Activated naive CD8-positive, alpha-beta T cell treated with anti-CD3 and anti-CD28 coated beads, Interleukin-2, amount 10 ng/mL, durations not matched to agents 7 days and 5 days (primary cell): ENCODE measurements around the gene HNRNPA2B1. TPM values are rescaled to one million over a fixed set of nuclear protein-coding genes. Genes with fewer than 3 reads are reported as not detected.
A peak's percentile ranks its signal among the peaks of the same experiment; 100 is the strongest.
"Not testable (repeated sequence)": the region's sequence is repeated elsewhere in the genome, so short reads cannot be mapped to it uniquely, and the experiment has no call there.

Source experiments
- ATAC-seq: fragments of 150-1000 bp; cut with Tn5 transposase; one replicate; pipeline ENCODE4 v1.10.0; 2021; ENCODE audit warnings: low read depth, moderate library complexity
- POLR2A ChIA-PET: fragments of 350-600 bp; sonication (Branson Sonifier 250); formaldehyde crosslinking; loops from one replicate; lab custom pipeline; 2021; ENCODE audit warnings: antibody characterized with exemption; lab: Charles Lee
- DNase-seq: peaks from one replicate; pipeline ENCODE4 v3.0.0; 2021
- H3K27ac Mint-ChIP-seq: one replicate; pipeline ENCODE4 v1.8.0; 2022; ENCODE audit warnings: mild to moderate bottlenecking, mixed read lengths
- H3K27me3 Mint-ChIP-seq: one replicate; pipeline ENCODE4 v1.8.0; 2022; ENCODE audit warnings: mild to moderate bottlenecking, moderate library complexity, mixed read lengths
- H3K36me3 Mint-ChIP-seq: one replicate; pipeline ENCODE4 v1.8.0; 2021; ENCODE audit warnings: mild to moderate bottlenecking, mixed read lengths
- H3K4me1 Mint-ChIP-seq: one replicate; pipeline ENCODE4 v1.8.0; 2021; ENCODE audit warnings: mixed read lengths
- H3K4me3 Mint-ChIP-seq: one replicate; pipeline ENCODE4 v1.8.0; 2022; ENCODE audit warnings: mild to moderate bottlenecking, moderate library complexity, mixed read lengths
- H3K9me3 Mint-ChIP-seq: one replicate; pipeline ENCODE4 v1.8.0; 2021; ENCODE audit warnings: mixed read lengths
- total RNA-seq, 2 experiments: library from RNA; stranded (reverse); gene quantifications; one replicate each; pipeline ENCODE4 v1.2.3, GENCODE V29; 2021

HNRNPA2B1 gene
- total RNA-seq, 2 experiments from 2014 or later = 653 to 667 TPM

- Mint-ChIP-seq H3K27me3 (no peaks in the 10 kb centered on the region), H3K9me3 (no peaks in the 10 kb centered on the region), H3K4me3 (peak overlapping the region; percentile 28), H3K4me1 (peaks cover 51% of the 10 kb centered on the region), H3K36me3 (peaks cover 35% of the 10 kb centered on the region), H3K27ac (peak overlapping the region; percentile 73)
- DNase-seq (no peak), ATAC-seq (no peak)
- POLR2A ChIA-PET = interaction anchor here (0.6 to 5.9 kb wide), 6 partner anchors 8 to 94 kb away, joined by 3 to 107 read pairs (median 8); partner anchors contain the start of genes CBX3, HNRNPA2B1 and NFE2L3
These were observed 13.9 kb downstream of the HNRNPA2B1 start for GRCh38 chr7:26186364-26187311.

DNA sequence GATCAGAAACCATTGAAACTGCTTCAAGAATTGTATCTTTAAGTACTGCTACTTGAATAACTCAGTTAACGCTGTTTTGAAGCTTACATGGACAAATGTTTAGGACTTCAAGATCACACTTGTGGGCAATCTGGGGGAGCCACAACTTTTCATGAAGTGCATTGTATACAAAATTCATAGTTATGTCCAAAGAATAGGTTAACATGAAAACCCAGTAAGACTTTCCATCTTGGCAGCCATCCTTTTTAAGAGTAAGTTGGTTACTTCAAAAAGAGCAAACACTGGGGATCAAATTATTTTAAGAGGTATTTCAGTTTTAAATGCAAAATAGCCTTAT lies 14.7 kb downstream of the HNRNPA2B1 start:
- no peak for ATAC-seq
- H3K4me3 Mint-ChIP-seq = peak overlapping the region; percentile 33

DNA sequence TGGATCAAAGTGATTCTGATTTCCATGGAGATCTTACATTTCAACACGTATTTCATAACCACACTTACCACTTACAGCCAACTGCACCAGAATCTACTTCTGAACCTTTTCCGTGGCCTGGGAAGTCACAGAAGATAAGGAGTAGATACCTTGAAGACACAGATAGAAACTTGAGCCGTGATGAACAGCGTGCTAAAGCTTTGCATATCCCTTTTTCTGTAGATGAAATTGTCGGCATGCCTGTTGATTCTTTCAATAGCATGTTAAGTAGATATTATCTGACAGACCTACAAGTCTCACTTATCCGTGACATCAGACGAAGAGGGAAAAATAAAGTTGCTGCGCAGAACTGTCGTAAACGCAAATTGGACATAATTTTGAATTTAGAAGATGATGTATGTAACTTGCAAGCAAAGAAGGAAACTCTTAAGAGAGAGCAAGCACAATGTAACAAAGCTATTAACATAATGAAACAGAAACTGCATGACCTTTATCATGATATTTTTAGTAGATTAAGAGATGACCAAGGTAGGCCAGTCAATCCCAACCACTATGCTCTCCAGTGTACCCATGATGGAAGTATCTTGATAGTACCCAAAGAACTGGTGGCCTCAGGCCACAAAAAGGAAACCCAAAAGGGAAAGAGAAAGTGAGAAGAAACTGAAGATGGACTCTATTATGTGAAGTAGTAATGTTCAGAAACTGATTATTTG lies 15.3 kb downstream of the HNRNPA2B1 start:
- Mint-ChIP-seq H3K36me3 (peaks cover 28% of the 10 kb centered on the region), H3K27ac (peak overlapping the region; percentile 81), H3K4me1 (peaks cover 42% of the 10 kb centered on the region), H3K27me3 (no peaks in the 10 kb centered on the region), H3K9me3 (no peaks in the 10 kb centered on the region), H3K4me3 (peak overlapping the region; percentile 33)
- ATAC-seq (peak; percentile 34), DNase-seq (no peak)
- POLR2A ChIA-PET = interaction anchor here (0.9 to 5.9 kb wide), 3 partner anchors 10 to 33 kb away, joined by 4 to 107 read pairs (median 9); partner anchors contain the start of genes CBX3, HNRNPA2B1 and NFE2L3

More for the DNA sequence above, 14.7 kb downstream of the HNRNPA2B1 start:
- no peak for DNase-seq
- H3K4me1 Mint-ChIP-seq = peaks cover 46% of the 10 kb centered on the region
- POLR2A ChIA-PET = interaction anchor here (0.9 to 5.9 kb wide), 3 partner anchors 9 to 34 kb away, joined by 4 to 107 read pairs (median 9); partner anchors contain the start of genes CBX3, HNRNPA2B1 and NFE2L3
- peak overlapping the region; percentile 81 for H3K27ac Mint-ChIP-seq
- peaks cover 33% of the 10 kb centered on the region for H3K36me3 Mint-ChIP-seq
- no peaks in the 10 kb centered on the region for H3K9me3 Mint-ChIP-seq
- no peaks in the 10 kb centered on the region for H3K27me3 Mint-ChIP-seq

DNA sequence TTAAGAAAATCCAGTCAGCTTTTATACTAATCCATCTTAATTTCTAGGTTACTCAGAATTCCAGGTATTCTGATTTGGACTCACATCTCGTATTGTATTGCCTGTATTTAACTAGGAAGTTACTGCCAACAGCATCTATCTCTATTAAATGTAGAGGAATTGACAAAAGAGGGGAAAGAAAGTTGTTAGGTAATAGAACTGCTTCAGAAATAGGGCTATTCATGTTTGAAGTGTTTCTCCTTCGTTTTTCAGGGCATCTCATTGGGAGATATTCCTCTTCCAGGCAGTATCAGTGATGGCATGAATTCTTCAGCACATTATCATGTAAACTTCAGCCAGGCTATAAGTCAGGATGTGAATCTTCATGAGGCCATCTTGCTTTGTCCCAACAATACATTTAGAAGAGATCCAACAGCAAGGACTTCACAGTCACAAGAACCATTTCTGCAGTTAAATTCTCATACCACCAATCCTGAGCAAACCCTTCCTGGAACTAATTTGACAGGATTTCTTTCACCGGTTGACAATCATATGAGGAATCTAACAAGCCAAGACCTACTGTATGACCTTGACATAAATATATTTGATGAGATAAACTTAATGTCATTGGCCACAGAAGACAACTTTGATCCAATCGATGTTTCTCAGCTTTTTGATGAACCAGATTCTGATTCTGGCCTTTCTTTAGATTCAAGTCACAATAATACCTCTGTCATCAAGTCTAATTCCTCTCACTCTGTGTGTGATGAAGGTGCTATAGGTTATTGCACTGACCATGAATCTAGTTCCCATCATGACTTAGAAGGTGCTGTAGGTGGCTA lies 16.1 kb downstream of the HNRNPA2B1 start:
- Mint-ChIP-seq H3K4me1 (peaks cover 38% of the 10 kb centered on the region), H3K36me3 (peaks cover 25% of the 10 kb centered on the region)
- ATAC-seq = not testable (repeated sequence)

GRCh38 chr7:26183545-26184280 lies 16.8 kb downstream of the HNRNPA2B1 start:
- no peak for DNase-seq
- POLR2A ChIA-PET = interaction anchor here (0.5 to 1.9 kb wide), 4 partner anchors 8 to 291 kb away, joined by 5 to 12 read pairs (median 7); partner anchors contain the start of gene NFE2L3
- Mint-ChIP-seq H3K4me1 (peaks cover 32% of the 10 kb centered on the region), H3K4me3 (no peak overlapping the region), H3K27ac (peak overlapping the region; percentile 49), H3K36me3 (peaks cover 19% of the 10 kb centered on the region), H3K9me3 (no peaks in the 10 kb centered on the region), H3K27me3 (no peaks in the 10 kb centered on the region)
- ATAC-seq = no peak

More for the DNA sequence above, 16.1 kb downstream of the HNRNPA2B1 start:
- not testable (repeated sequence) for H3K27me3 Mint-ChIP-seq, DNase-seq, H3K4me3 Mint-ChIP-seq, H3K9me3 Mint-ChIP-seq
- POLR2A ChIA-PET = interaction anchor here (0.8 to 5.9 kb wide), 4 partner anchors 8 to 32 kb away, joined by 5 to 107 read pairs (median 9); partner anchors contain the start of genes CBX3, HNRNPA2B1 and NFE2L3
- peak overlapping the region; percentile 81 for H3K27ac Mint-ChIP-seq

- Mint-ChIP-seq H3K4me1 (peaks cover 24% of the 10 kb centered on the region), H3K27ac (no peak overlapping the region), H3K9me3 (no peaks in the 10 kb centered on the region), H3K4me3 (no peak overlapping the region), H3K36me3 (peaks cover 15% of the 10 kb centered on the region), H3K27me3 (no peaks in the 10 kb centered on the region)
- ATAC-seq = no peak
- no peak for DNase-seq
- POLR2A ChIA-PET = interaction anchor here (1.4 to 4.1 kb wide), 7 partner anchors 9 to 31 kb away, joined by 3 to 17 read pairs (median 3); partner anchors contain the start of genes CBX3, HNRNPA2B1 and NFE2L3
These were observed 17.8 kb downstream of the HNRNPA2B1 start for GRCh38 chr7:26182706-26183105.

DNA sequence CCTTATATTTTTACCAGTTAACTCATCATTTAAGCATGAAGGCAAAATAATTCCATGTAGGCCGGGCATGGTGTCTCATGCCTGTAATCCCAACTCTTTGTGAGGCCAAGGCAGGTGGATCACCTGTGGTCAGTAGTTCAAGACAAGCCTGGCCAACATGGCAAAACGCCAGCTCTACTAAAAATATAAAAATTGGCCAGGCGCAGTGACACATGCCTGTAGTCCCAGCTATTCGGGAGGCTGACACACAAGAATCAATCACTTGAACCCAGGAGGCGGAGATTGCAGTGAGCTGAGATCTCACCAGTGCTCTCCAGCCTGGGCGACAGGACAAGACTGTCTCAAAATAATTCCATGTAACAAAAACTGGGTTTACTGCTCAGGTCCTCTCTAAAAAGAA lies 18.3 kb downstream of the HNRNPA2B1 start:
- DNase-seq (no peak), ATAC-seq (no peak)
- no peaks in the 10 kb centered on the region for H3K9me3 Mint-ChIP-seq
- no peak overlapping the region for H3K4me3 Mint-ChIP-seq
- H3K4me1 Mint-ChIP-seq = peaks cover 21% of the 10 kb centered on the region
- H3K27ac Mint-ChIP-seq = no peak overlapping the region
- POLR2A ChIA-PET = interaction anchor here (1.4 to 4.1 kb wide), 7 partner anchors 10 to 31 kb away, joined by 3 to 17 read pairs (median 3); partner anchors contain the start of genes CBX3, HNRNPA2B1 and NFE2L3
- H3K36me3 Mint-ChIP-seq = peaks cover 13% of the 10 kb centered on the region
- H3K27me3 Mint-ChIP-seq = no peaks in the 10 kb centered on the region

- H3K4me1 Mint-ChIP-seq = peaks cover 17% of the 10 kb centered on the region
- DNase-seq (no peak), ATAC-seq (no peak)
- H3K27ac Mint-ChIP-seq = no peak overlapping the region
- POLR2A ChIA-PET = interaction anchor here (0.8 to 4.1 kb wide), 7 partner anchors 10 to 30 kb away, joined by 3 to 17 read pairs (median 3); partner anchors contain the start of genes CBX3, HNRNPA2B1 and NFE2L3
- H3K4me3 Mint-ChIP-seq = no peak overlapping the region
- H3K27me3 Mint-ChIP-seq = no peaks in the 10 kb centered on the region
- peaks cover 9% of the 10 kb centered on the region for H3K36me3 Mint-ChIP-seq
- H3K9me3 Mint-ChIP-seq = no peaks in the 10 kb centered on the region
These were observed 18.9 kb downstream of the HNRNPA2B1 start for GRCh38 chr7:26181474-26182227.

DNA sequence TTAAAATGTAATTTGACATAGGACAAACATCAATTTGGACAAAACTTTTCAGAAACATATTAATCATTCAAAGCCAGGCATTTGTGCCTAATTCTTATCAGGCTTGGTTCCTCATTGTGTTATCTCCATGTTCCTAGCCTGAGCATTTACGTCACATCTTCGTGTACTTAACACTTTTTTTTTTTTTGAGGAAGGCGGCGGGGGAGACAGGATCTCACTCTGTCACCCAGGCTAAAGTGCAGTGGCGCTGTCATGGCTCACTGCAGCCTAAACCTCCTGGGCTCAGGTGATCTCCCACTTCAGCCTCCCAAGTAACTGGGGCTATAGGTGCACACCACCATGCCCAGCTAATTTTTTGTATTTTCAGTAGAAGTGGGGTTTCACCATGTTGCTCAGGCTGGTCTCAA lies 19.8 kb downstream of the HNRNPA2B1 start:
- ATAC-seq = no peak
- no peak for DNase-seq
- peak overlapping the region; percentile 1 for H3K27ac Mint-ChIP-seq
- peaks cover 9% of the 10 kb centered on the region for H3K36me3 Mint-ChIP-seq
- H3K4me1 Mint-ChIP-seq = peaks cover 11% of the 10 kb centered on the region
- H3K27me3 Mint-ChIP-seq = no peaks in the 10 kb centered on the region
- no peaks in the 10 kb centered on the region for H3K9me3 Mint-ChIP-seq
- no peak overlapping the region for H3K4me3 Mint-ChIP-seq
- POLR2A ChIA-PET = interaction anchor here (0.7 to 4.1 kb wide), 3 partner anchors 19 to 292 kb away, joined by 3 to 17 read pairs (median 4); partner anchors contain the start of genes CBX3, HNRNPA2B1 and NFE2L3

GRCh38 chr7:26179826-26180497 lies 20.6 kb downstream of the HNRNPA2B1 start:
- DNase-seq (no peak), ATAC-seq (no peak)
- no peak overlapping the region for H3K4me3 Mint-ChIP-seq
- peaks cover 1% of the 10 kb centered on the region for H3K36me3 Mint-ChIP-seq
- no peak overlapping the region for H3K27ac Mint-ChIP-seq
- peaks cover 3% of the 10 kb centered on the region for H3K4me1 Mint-ChIP-seq
- no peaks in the 10 kb centered on the region for H3K9me3 Mint-ChIP-seq
- H3K27me3 Mint-ChIP-seq = no peaks in the 10 kb centered on the region
- POLR2A ChIA-PET = interaction anchor here (0.6 to 4.1 kb wide), 7 partner anchors 9 to 292 kb away, joined by 3 to 17 read pairs (median 3); partner anchors contain the start of genes CBX3, HNRNPA2B1 and NFE2L3
